ENCODE data around the gene SEZ6L.

The SEZ6L gene

GRCh38 chr22:26169315-26170111 is at the start of gene SEZ6L:
TSS of gene SEZ6L (plus strand) at chr22:26169462. CDS start at chr22:26169670, 208 bp downstream.
- DNase-seq, result no peak

DNA sequence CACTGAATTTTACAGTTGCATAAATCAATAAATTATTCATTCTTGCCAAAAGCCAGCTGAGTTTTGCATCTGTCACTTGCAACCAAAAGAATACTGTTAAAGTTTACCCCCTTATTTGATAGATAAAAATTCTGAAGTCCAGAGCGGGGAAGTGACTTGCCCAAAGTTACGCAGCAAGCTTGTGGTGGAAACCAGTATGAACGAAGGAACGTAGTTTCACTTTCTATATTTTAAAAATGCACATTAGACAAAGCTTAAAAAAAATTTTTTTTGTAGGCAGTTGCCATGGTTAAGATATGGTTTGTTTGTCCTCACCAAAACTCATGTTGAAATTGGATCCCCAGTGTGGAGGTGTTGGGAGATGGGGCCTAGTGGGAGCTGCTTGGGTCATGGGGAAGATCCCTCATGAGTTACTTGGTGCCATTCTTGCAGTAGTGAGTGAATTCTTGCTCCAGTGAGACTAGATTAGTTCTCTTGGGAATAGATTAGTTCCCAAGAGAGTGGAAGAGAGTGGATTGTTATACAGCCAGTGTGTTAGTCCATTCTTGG is 46.3 kb upstream of the SEZ6L start:
- DNase-seq, result no peak

GRCh38 chr22:26124991-26125725 is 44.1 kb upstream of the SEZ6L start:
- DNase-seq, result no peak

- DNase-seq, result no peak
Observed at GRCh38 chr22:26127126-26127525, 42.1 kb upstream of the SEZ6L start.

DNA sequence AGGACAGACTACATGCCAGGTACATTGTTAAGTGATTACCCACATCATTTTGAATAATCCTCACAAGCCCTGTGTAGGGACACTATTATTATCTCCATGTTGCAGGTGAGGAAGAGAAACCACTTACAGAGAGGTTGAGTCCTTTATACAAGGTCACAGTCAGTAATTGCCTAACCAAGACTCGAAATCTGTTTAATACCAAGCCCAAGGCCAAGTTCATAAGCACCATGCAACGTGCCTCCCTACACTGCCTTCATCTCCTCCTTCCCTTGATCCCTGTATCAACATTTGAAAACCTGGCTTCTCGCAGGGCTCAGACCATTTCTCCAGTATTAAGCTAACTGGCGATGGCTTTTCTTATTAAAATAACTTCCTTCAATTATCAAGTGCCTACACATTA is 41.7 kb upstream of the SEZ6L start:
- no peak for DNase-seq

DNA sequence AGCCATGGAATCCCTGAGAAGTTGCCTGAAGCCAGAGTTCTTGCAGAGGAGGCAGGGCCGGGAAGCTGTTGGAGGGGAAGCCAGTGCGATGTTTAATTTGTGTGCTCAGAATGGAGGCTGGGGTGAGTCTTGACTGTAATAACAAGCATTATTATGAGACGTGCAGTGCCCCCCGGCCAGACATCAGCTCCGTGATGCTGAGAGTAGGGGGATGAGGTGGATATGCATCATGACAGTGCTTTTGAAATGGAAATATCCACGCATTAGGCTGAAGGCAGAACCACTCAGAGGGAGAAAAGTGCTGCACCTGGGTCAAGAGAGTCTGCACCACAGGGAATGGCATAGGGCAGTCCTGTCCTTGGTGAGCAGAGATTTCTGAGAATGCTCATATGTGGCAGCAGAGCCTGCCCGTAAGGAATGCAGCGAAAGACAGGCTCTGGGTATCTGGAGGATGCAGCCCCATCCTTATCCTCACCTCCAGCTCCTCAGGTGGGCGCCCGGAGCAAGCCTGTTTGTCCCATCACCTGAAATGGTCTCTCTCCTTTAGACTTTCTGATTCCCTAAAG is 37.6 kb upstream of the SEZ6L start:
- DNase-seq, result no peak

DNA sequence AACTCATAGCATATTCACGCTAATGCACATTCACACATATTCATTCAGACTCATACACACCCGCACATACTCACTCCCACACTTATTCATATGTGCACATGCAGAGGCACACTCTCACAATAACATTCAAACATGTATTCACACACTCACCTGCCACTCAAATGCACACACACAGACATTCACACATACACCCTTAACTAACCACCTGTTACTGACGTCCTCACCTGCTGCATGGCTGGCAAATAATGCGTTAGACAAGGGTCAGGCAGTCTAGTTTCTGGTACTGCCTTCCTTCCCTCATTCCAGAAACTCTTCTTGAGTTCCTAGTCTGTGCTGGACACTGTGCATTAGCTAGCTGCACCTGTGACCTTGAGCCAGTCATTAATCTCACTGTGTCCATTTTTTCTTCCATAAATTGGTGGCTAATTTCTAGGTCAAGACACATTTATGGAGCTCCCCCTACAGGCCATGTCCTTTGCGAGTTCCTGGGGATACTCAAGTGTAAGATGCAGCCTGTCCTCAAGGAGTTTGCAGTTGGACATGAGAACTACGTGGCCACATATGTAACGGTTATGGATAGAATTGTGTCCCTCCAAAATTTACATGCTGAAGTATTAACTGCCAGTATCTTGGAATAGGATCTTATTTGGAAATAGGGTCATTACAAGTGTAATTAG is 34.5 kb upstream of the SEZ6L start:
- no peak for DNase-seq

DNA sequence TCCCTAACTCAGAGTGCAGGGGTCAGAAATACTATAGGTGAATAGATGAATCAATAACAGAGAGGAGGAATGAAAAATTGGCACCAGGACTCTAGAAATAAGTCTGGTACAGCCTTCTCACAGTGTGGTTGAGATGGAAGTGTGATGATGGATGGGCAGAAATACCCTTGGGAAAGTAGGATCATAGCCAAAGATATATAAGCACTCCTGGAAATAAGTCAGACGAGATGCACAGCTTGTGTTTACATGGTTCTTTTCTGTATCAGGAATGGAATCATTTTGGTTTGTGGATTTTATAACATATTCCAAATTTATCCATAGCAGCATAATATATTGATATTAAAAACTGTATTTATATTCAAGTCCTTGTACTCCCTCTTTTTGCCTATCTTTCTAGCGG is 33.5 kb upstream of the SEZ6L start:
- no peak for DNase-seq

- no peak for DNase-seq
Observed at GRCh38 chr22:26139310-26139709, 30.0 kb upstream of the SEZ6L start.

- no peak for DNase-seq
Observed at GRCh38 chr22:26141831-26142230, 27.4 kb upstream of the SEZ6L start.

DNA sequence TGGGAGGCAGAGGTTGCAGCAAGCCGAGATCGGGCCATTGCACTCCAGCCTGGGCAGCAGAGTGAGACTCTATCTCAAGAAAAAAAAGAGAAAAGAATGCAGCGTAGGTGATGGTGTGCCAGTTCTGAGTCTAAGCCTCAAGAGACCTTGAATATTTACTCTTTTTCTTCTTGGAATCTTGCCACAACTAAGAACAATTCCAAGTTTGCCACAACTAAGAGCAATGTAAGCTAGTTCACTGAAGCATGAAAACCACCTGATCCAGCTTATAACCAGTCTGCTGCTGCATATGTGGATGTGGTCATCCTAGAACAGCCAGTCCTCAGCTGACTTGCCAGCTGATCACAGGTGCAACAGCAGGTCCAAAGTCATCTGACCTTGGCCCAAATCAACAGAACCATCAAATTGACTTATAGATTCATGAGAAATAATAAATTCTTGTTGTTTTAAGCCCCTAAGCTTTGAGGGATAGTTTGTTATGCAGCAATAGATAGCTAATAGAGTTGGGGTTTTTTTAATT is 25.4 kb upstream of the SEZ6L start:
- no peak for DNase-seq

GRCh38 chr22:26159886-26160285 is 9.4 kb upstream of the SEZ6L start:
- no peak for DNase-seq

DNA sequence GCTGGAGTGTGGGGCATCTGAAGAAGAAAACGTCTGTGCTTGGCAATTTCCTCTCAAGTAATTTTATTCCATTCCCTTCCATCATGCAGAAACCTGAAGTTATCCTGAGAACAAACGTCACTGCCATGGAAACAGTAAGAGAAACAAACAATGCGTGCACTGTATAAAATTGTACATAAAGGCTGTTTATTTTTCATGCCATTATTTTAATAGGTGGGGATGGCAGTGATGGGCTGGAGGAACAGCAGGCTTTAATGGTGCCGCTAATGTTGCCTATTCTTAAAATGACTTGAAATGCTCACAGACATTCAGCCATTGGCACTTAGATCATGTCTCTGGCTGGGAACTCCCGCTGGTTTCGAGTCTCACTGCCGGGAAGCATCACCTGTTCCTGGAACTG is 7.5 kb upstream of the SEZ6L start:
- no peak for DNase-seq

GRCh38 chr22:26162926-26163325 is 6.3 kb upstream of the SEZ6L start:
- DNase-seq, result no peak

GRCh38 chr22:26164174-26164573 is 5.1 kb upstream of the SEZ6L start:
- DNase-seq, result no peak

DNA sequence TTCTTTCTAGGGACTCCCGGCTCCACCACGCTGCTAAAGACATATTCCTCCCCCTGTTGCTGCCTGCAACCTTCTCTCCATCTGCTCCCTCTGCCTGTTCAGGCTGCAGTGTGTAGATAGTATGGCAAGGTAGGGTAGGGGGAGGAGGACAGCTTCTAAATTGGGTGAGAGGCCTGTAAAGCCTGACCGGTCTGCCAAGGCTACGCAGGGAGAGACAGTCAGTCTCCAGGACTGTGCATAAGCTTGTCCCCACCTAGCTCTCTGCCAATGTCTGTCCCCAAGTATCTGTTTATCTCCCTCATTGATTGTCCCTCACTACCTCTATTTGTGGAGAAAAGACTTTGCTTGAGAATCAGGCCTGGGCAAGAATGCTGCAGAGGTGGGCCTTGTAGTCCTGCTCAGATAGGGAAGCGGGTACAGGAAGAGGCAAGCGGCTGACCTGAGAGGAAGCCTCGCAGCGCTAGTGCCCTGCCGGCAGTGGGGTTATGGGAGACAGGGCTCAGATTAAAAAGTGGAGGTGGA is 871 bp upstream of the SEZ6L start:
- no peak for DNase-seq

DNA sequence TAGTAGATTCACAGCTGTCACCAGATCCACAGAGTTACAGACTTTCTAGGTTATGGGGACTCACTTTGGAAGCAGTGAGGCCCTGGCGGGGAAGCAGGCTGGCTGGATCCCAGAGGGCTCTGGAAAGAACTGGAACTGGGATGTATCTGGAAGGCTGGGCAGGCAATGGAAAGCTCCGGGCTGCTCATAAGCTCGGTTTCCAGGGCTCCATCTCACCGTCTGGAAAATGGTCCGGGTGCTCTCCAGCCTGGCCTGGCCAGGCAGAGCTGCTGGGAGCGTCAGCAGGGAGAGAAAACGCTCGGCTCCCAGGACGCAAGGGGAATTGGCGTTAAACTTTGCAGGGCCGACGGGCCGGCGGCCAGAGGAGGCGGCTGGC is 335 bp upstream of the SEZ6L start:
- DNase-seq, result no peak

DNA sequence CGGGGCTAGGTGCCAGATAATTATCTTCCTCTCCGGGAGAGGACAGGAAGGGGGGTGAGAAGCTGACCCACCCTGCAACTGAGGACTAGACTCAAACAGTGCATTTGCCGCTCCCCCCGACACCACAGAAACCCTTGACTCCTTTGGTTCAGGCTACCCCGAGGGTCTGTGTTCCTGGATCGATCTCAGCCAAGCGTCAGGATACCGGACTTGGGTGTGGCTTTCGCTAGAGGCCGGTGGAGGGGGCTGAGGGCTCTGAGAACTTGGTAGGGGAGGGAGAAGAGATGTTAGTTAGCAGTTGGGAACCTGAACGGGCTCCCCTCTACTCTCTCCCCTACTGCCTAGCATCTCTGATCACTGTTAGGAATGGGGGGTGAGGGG is 840 bp downstream of the SEZ6L start:
- DNase-seq, result no peak

- no peak for DNase-seq
Observed at GRCh38 chr22:26170795-26171580, 1.7 kb downstream of the SEZ6L start.

DNA sequence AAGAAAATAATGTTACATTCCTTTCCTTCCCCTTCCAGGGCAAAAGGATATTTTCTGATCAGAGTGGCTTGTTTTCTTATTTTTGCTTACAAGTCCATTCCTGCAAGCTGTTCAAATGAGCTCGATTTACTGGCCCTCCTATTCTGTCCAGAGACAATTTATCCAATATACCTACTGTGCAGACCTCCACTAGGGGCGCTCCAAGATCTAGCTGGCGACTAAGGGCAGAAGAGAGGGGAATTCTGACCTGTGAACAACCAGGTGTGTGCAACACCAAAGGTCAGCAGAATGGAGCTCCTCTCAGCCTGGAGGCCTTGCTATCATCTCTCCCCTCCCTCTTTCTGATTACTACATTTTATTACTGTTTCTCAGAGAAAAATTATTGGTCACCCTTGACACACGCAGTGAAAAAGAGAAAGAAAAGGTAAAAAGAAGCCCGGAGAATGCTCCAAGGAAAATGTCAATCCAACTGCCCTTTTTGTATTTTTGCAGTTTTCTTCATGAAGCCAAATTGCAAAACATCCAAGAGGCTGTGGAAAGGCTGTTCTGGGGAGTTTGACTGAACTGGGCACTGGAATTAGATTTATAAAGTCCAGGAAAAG is 3.2 kb downstream of the SEZ6L start:
- no peak for DNase-seq

DNA sequence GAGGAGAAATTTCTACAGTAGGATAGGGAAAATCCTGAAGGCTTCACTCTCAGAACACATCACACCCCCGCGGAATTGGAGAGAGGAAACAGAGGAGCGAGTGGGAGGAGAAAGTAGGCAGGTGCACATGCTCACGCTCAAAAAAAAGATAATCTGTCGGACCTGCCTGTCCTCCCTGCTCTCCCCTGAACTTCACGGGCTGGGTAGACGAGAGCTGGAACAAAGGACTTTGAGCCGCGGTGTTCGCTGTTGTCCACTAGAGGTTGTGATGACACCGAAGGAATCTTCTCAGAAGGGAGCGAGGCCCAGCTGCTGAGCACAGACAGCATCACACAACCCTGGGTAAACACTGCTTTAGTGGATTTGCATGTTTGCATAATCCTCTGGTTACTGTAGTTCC is 5.0 kb downstream of the SEZ6L start:
- no peak for DNase-seq

DNA sequence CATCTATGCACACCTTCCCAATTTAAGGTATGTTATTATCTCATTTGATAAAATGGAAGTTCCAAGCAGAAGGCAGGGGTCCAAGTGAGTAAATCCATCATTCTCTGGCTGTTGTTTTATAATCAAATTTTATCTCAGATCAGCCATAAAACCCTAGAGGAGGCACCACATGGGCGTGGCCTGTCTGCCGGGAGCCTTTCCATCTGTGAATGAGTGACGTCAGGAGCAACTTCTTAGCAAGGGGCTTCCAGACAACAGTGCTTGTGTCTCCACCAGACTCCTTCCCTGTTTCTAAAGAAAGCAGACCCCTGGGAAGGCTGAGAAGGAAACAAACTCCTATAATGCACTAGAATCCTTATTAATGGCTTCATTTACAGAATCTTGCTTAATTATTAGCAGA is 13.5 kb downstream of the SEZ6L start:
- no peak for DNase-seq
